HG02610 (cell line): Measurements from ENCODE around the gene NTNG1.

Source experiments
- ATAC-seq: cut with Tn5 transposase; IDR thresholded peaks from one replicate; pipeline ENCODE4 v1.9.1; 2021; ENCODE audit warnings: mild to moderate bottlenecking, moderate library complexity; ENCODE audit not compliant: unreplicated experiment

Gene NTNG1

GRCh38 chr1:107443860-107444259 lies 303.0 kb downstream of the NTNG1 start:
- ATAC-seq: no peak

- no peak for ATAC-seq
Measured at GRCh38 chr1:107444302-107444701, 303.5 kb downstream of the NTNG1 start.

GRCh38 chr1:107449326-107449725 lies 308.5 kb downstream of the NTNG1 start:
- no peak for ATAC-seq

- ATAC-seq: peak; percentile 78
Measured at GRCh38 chr1:107450899-107451664, 310.2 kb downstream of the NTNG1 start.

GRCh38 chr1:107451715-107452114 lies 310.9 kb downstream of the NTNG1 start:
- ATAC-seq: peak; percentile 52

GRCh38 chr1:107454791-107455190 lies 314.0 kb downstream of the NTNG1 start:
- no peak for ATAC-seq

GRCh38 chr1:107457989-107458388 lies 317.1 kb downstream of the NTNG1 start:
- no peak for ATAC-seq

- peak; percentile 57 for ATAC-seq
Measured at GRCh38 chr1:107459204-107459904, 318.5 kb downstream of the NTNG1 start.

- peak; percentile 82 for ATAC-seq
Measured at GRCh38 chr1:107460035-107460434, 319.2 kb downstream of the NTNG1 start.

GRCh38 chr1:107464827-107465226 lies 324.0 kb downstream of the NTNG1 start:
- no peak for ATAC-seq

- ATAC-seq: no peak
Measured at GRCh38 chr1:107467286-107467685, 326.4 kb downstream of the NTNG1 start.

- no peak for ATAC-seq
Measured at GRCh38 chr1:107467811-107468210, 327.0 kb downstream of the NTNG1 start.

- peak; percentile 69 for ATAC-seq
Measured at GRCh38 chr1:107473065-107473464, 332.2 kb downstream of the NTNG1 start.

GRCh38 chr1:107474877-107475612 lies 334.2 kb downstream of the NTNG1 start:
- peak; percentile 84 for ATAC-seq

- no peak for ATAC-seq
Measured at GRCh38 chr1:107477233-107477632, 336.4 kb downstream of the NTNG1 start.

- ATAC-seq: no peak
Measured at GRCh38 chr1:107479865-107480350, 339.1 kb downstream of the NTNG1 start.

GRCh38 chr1:107480548-107481415 lies 339.9 kb downstream of the NTNG1 start:
- no peak for ATAC-seq

GRCh38 chr1:107481756-107482384 lies 341.0 kb downstream of the NTNG1 start:
- ATAC-seq: no peak

GRCh38 chr1:107483949-107484348 lies 343.1 kb downstream of the NTNG1 start:
- ATAC-seq: no peak

GRCh38 chr1:107486349-107486748 lies 345.5 kb downstream of the NTNG1 start:
- no peak for ATAC-seq
